ENCODE measurements around the gene IGF2BP1. TPM values are rescaled to one million over a fixed set of nuclear protein-coding genes. Genes with fewer than 3 reads are reported as not detected.

IGF2BP1 gene
- total RNA-seq, result 0.24 and 0.32 TPM in 2 replicates

DNA sequence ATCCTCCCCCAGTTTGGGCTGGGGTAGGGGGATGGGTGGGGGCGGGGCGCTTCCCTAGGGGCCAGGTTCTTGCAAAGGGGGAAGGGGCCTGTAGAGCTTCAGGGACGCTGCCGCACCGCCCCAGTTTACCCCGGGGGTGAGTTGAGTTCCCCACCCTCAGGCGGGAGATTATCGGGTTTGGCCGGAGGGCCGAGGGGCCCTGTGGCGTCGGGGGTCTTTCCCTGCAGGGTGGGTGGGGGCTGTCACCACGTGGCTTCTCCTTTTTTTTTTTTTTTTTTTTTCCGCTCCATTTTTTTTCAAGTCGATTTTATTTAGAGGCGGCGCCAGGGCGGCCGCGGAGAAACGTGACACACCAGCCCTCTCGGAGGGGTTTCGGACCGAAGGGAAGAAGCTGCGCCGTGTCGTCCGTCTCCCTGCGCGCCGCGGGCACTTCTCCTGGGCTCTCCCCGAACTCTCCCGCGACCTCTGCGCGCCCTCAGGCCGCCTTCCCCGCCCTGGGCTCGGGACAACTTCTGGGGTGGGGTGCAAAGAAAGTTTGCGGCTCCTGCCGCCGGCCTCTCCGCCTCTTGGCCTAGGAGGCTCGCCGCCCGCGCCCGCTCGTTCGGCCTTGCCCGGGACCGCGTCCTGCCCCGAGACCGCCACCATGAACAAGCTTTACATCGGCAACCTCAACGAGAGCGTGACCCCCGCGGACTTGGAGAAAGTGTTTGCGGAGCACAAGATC is at the start of gene IGF2BP1:
Gene IGF2BP1, plus strand, starts transcription at position 283 of the 724 bp plus-strand sequence. Its CDS starts 361 bp downstream, at position 644.

Small RNAs within 50 kb of the gene (small RNA-seq; reads per million reads assigned to genes)
- gene RF00017 (not detected), gene RF01210 (not detected), gene RNU1-42P (3.7 reads per million, percentile 69 among the genes with 10 or more reads in this experiment), gene RNU6-826P (not detected)

Other genes starting within 250 kb of the IGF2BP1 start
- gene TTLL6, start 180.2 kb upstream of the IGF2BP1 start, total RNA-seq, result not detected in 2 replicates
- 73.2 and 89.0 TPM in 2 replicates for gene CALCOCO2, start 166.3 kb upstream of the IGF2BP1 start, total RNA-seq
- gene ATP5MC1, start 104.6 kb upstream of the IGF2BP1 start, total RNA-seq, result 40.2 and 56.7 TPM in 2 replicates
- gene UBE2Z, start 89.0 kb upstream of the IGF2BP1 start, total RNA-seq, result 111 and 116 TPM in 2 replicates
- gene SNF8, start 52.5 kb upstream of the IGF2BP1 start, total RNA-seq, result 62.5 and 82.3 TPM in 2 replicates
- gene GIP, start 28.8 kb upstream of the IGF2BP1 start, total RNA-seq, result not detected in 2 replicates
- not detected in 2 replicates for gene B4GALNT2, start 135.4 kb downstream of the IGF2BP1 start, total RNA-seq
- gene GNGT2, start 213.2 kb downstream of the IGF2BP1 start, total RNA-seq, result 0.36 and 0.81 TPM in 2 replicates
- gene ABI3, start 213.3 kb downstream of the IGF2BP1 start, total RNA-seq, result 3.4 TPM in 1 of 2 replicates, not detected in the other
- not detected in 2 replicates for gene PHOSPHO1, start 233.4 kb downstream of the IGF2BP1 start, total RNA-seq